ENCODE measurements around the gene STAC3.

DNA sequence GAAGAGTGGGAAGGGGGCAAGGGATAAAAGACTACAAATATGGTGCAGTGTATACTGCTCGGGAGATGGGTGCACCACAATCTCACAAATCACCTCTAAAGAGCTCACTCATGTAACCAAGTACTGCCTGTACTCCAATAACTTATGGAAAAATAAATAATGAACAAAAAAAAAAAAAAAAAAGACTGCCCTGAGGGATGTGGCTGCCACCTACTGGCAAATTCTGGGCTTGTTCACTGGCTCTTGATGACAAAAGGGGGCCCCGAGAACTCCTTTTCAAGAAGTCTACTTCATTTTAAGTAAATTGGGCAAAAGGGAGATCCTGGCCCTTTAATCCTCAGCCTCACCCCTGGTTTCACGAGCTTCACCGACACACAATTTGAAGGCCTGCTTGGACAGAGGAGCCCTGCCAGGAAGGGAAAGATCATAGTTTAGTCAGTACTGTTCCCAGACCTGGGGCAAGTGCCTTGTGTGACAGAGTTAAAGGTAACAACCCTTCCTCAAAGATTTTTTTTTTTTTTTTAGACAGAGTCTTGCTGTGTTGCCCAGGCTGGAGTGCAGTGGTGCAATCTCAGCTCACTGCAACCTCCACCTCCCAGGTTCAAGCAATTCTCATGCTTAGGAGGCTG, 26.1 kb upstream of the STAC3 start:
- TF ChIP-seq CTCF (IDR thresholded peaks at IDR 0.05), result peak in 3 of 4 experiments; percentile 42 to 54 (median 49)
- peak; percentile 69 for TF ChIP-seq POLR2AphosphoS5 (IDR thresholded peaks at IDR 0.05)

All from prostate gland (tissue), 2 donors.